Activated B cell treated with CpG ODN at 0.5 μM for 24 hours (primary cell): ENCODE results near the gene TRABD2B. TPM values are rescaled to one million over a fixed set of nuclear protein-coding genes. Genes with fewer than 3 reads are reported as not detected.

Source experiments
- ATAC-seq: fragments of 200-7000 bp; cut with Tn5 transposase; one replicate; pipeline ENCODE4 v1.10.0; 2021; ENCODE audit warnings: low read depth, mild to moderate bottlenecking, moderate library complexity
- CTCF ChIA-PET: fragments of 350-600 bp; sonication (Branson Sonifier 250); formaldehyde crosslinking; loops from one replicate; lab custom pipeline; 2021; ENCODE audit warnings: antibody characterized with exemption; lab: Charles Lee
- POLR2A ChIA-PET: fragments of 350-600 bp; sonication (Branson Sonifier 250); formaldehyde crosslinking; loops from one replicate; lab custom pipeline; 2021; ENCODE audit warnings: antibody characterized with exemption; lab: Charles Lee
- DNase-seq: peaks from one replicate; pipeline ENCODE4 v3.0.0; 2022
- H3K27ac Mint-ChIP-seq: one replicate; pipeline ENCODE4 v1.8.0; 2020; ENCODE audit warnings: mixed read lengths
- H3K27me3 Mint-ChIP-seq: one replicate; pipeline ENCODE4 v1.8.0; 2021; ENCODE audit warnings: mixed read lengths
- H3K36me3 Mint-ChIP-seq: one replicate; pipeline ENCODE4 v1.8.0; 2021; ENCODE audit warnings: low read depth, mixed read lengths
- H3K4me1 Mint-ChIP-seq: one replicate; pipeline ENCODE4 v1.8.0; 2021; ENCODE audit warnings: mixed read lengths
- H3K4me3 Mint-ChIP-seq: one replicate; pipeline ENCODE4 v1.8.0; 2020; ENCODE audit warnings: mild to moderate bottlenecking, mixed read lengths
- H3K9me3 Mint-ChIP-seq: one replicate; pipeline ENCODE4 v1.8.0; 2020; ENCODE audit warnings: mixed read lengths
- CTCF ChIP-seq: fragments of 200-600 bp; IDR thresholded peaks from one replicate; pipeline ENCODE4 v1.8.0; 2022; ENCODE audit warnings: antibody characterized with exemption, mild to moderate bottlenecking
- intact Hi-C: fragments of 100-400 bp; cut with micrococcal nuclease; formaldehyde crosslinking; loops from one replicate; pipeline ENCODE4 v1.15.1; 2024
- total RNA-seq: library from RNA; stranded (reverse); gene quantifications from 2 replicates; pipeline ENCODE4 v1.2.3, GENCODE V29; 2022

The TRABD2B gene
- total RNA-seq, 1 donor from 2014 or later: not detected

DNA sequence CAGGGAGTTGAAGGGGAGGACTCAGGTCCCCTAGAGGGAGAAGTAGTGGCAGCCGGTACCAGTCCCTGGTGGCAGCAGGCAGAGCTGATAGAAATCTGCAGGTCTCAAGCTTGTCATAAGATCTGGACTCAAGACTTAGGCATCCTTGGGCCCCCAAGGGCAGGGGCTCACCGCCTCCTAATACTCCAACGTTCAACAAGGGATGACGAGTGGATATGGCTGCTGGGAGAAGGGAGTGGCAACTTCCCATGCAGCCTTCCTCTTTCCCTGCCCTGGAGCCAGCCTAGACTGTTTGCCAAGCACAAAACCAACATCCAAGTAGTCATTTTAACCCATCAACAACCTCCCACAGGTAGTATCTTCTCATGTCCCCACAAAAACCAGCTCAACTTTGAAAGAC lies 6.9 kb downstream of the TRABD2B start:
- DNase-seq: no peak
- ChIA-PET CTCF (interaction anchor here (0.7 kb wide), 1 partner anchor 8 kb away, joined by 3 read pairs; no protein-coding TSS in a partner anchor), POLR2A (no interaction called here)
- intact Hi-C loops: no loop called here
- TF ChIP-seq CTCF: no peak
- Mint-ChIP-seq H3K36me3 (no peaks in the 10 kb centered on the region), H3K4me1 (no peaks in the 10 kb centered on the region), H3K4me3 (no peak overlapping the region), H3K9me3 (no peaks in the 10 kb centered on the region), H3K27ac (no peak overlapping the region), H3K27me3 (peaks cover 43% of the 10 kb centered on the region)
- no peak for ATAC-seq

DNA sequence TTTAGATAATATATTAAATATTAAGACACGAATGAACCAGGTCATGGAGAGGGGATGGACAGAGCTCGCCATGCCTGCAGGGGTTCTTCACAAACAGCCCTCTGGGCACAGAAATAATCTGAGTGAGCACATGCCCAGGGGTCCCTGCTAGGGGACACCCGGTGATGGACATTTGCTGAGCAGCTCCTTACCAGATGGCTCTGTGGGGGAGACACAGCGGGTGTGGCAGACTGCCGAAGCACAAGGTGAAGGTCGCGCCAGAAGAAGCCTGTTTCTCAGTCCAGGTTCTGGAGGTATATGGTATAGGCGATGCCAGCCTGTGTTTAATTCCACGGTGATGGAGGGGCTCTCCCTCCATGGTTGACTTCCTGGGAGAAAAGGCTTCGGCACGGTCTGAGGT lies 9.6 kb downstream of the TRABD2B start:
- CTCF ChIA-PET: interaction anchor here (1.8 kb wide), 1 partner anchor 11 kb away, joined by 4 read pairs; no protein-coding TSS in a partner anchor
- no peak for DNase-seq
- H3K27ac Mint-ChIP-seq: no peak overlapping the region
- POLR2A ChIA-PET: no interaction called here
- H3K4me1 Mint-ChIP-seq: no peaks in the 10 kb centered on the region
- intact Hi-C loops: no loop called here
- no peak for TF ChIP-seq CTCF
- no peaks in the 10 kb centered on the region for H3K9me3 Mint-ChIP-seq
- H3K36me3 Mint-ChIP-seq: no peaks in the 10 kb centered on the region
- no peak for ATAC-seq
- H3K27me3 Mint-ChIP-seq: peaks cover 45% of the 10 kb centered on the region
- H3K4me3 Mint-ChIP-seq: no peak overlapping the region

DNA sequence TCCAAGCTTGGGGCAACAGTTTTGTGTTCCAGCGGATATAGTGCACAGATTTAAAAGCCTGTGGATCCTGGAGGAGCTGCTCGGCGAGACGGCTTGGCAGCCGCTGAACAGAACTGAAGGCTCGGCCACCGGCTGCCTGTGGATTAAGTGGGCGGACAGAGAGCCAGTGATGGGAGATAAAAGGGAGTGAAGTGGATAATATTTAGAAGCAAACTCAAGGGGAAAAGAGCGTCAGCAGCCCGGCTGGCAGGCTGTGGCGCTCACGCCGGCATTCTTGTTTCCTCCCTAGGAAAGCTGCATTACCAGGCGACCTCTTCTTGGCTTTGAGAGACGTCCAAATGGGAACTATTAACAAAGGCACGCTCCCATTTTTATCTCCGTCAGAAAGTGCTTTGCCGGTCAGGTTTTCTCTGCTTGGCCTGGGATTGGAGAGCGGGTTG lies 10.4 kb downstream of the TRABD2B start:
- TF ChIP-seq CTCF: no peak
- ChIA-PET CTCF (interaction anchor here (1.8 kb wide), 1 partner anchor 12 kb away, joined by 4 read pairs; no protein-coding TSS in a partner anchor), POLR2A (no interaction called here)
- no peak overlapping the region for H3K27ac Mint-ChIP-seq
- intact Hi-C loops: no loop called here
- no peak overlapping the region for H3K4me3 Mint-ChIP-seq
- H3K36me3 Mint-ChIP-seq: no peaks in the 10 kb centered on the region
- no peaks in the 10 kb centered on the region for H3K4me1 Mint-ChIP-seq
- H3K9me3 Mint-ChIP-seq: no peaks in the 10 kb centered on the region
- ATAC-seq (no peak), DNase-seq (no peak)
- peaks cover 43% of the 10 kb centered on the region for H3K27me3 Mint-ChIP-seq

- ChIA-PET POLR2A (no interaction called here), CTCF (no interaction called here)
- no peak for TF ChIP-seq CTCF
- Mint-ChIP-seq H3K4me3 (no peak overlapping the region), H3K36me3 (no peaks in the 10 kb centered on the region), H3K4me1 (no peaks in the 10 kb centered on the region), H3K9me3 (no peaks in the 10 kb centered on the region), H3K27me3 (peaks cover 41% of the 10 kb centered on the region), H3K27ac (no peak overlapping the region)
- ATAC-seq (no peak), DNase-seq (no peak)
- intact Hi-C loops: no loop called here
Measured at GRCh38 chr1:47985018-47985417, 12.2 kb downstream of the TRABD2B start.

DNA sequence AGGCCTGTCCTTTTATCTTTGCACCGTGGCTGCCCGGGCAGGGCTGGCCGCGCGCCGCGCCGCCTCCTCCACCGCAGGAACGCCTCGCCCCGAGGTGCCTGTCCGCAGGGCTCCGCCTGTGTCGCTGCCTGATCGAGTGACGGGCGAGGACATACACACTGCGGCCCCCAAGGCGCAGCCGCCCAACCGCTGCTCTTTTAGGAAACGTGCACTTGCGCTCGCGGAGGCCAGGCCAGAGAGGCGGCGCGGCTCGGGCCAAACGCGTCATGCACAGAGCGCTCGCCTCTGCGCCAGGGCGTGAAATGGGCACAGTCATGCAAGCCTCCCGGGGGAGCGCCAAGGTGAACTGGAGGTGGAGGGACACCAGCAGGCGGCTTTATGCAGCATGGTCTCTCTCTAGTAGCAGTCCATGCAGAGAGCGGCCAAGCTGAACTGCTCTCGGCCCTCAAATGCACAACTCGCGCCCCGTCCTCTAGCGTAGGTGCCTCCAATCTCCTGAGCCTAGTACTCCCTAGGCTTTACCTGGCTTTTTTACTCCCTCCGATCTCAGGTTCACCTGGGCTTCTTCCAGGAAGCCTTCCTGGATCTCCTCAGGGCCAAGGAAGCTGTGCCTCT lies 12.9 kb downstream of the TRABD2B start:
- ChIA-PET CTCF (no interaction called here), POLR2A (no interaction called here)
- H3K27ac Mint-ChIP-seq: no peak overlapping the region
- no peaks in the 10 kb centered on the region for H3K9me3 Mint-ChIP-seq
- no peaks in the 10 kb centered on the region for H3K36me3 Mint-ChIP-seq
- ATAC-seq: no peak
- DNase-seq: no peak
- H3K4me1 Mint-ChIP-seq: no peaks in the 10 kb centered on the region
- intact Hi-C loops: no loop called here
- H3K4me3 Mint-ChIP-seq: no peak overlapping the region
- peaks cover 43% of the 10 kb centered on the region for H3K27me3 Mint-ChIP-seq
- TF ChIP-seq CTCF: no peak
